Stimulated activated CD4-positive, alpha-beta T cell treated with anti-CD3 and anti-CD28 coated beads, Interleukin-1b, Interleukin-23, amount 100 ng/mL, for 4 hours (primary cell): ENCODE measurements around the gene BTBD6.

Experiments used
- DNase-seq, 2 donors: peaks; one replicate each; pipeline ENCODE4 v3.0.0-alpha.2; 2020; ENCODE audit warnings: low read depth in 2 of 2

The BTBD6 gene

DNA sequence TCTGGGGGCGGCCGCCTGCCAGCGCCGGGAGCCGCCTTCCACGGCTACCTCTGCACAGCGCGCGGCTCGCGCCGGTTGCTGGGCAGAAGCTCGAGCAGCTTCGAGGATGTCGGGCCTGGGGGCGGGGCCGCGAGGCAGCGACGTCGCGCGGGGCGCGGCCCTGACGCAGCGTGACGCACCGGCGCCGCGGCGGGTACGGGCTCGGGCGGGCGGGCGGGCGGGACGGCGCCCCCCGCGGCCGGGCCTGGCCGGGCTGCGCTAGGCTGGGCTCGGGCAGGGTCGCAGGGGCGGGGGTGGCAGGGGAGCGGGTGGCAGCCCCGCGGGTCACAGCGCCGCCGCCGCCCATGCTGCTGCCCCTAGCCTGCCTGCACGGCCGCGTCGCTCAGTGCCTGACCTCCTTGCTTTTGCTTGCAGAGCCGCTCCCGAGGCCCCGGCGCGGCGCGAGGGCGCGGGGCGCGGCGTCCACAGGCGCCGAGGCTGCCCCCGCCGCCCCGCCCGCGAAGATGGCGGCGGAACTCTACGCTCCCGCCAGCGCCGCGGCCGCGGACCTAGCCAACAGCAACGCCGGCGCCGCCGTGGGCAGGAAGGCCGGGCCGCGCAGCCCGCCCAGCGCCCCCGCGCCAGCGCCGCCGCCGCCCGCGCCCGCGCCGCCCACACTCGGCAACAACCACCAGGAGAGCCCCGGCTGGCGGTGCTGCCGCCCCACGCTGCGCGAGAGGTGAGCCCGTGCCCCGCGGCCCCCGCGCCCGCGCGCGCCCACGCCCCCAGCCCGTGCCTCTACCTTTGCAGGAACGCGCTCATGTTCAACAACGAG, at the start of gene BTBD6:
Gene BTBD6, plus strand, starts transcription at position 166 of the 814 bp plus-strand sequence. Its CDS starts 179 bp downstream, at position 345.
- DNase-seq: peak; percentile 76 to 89

DNA sequence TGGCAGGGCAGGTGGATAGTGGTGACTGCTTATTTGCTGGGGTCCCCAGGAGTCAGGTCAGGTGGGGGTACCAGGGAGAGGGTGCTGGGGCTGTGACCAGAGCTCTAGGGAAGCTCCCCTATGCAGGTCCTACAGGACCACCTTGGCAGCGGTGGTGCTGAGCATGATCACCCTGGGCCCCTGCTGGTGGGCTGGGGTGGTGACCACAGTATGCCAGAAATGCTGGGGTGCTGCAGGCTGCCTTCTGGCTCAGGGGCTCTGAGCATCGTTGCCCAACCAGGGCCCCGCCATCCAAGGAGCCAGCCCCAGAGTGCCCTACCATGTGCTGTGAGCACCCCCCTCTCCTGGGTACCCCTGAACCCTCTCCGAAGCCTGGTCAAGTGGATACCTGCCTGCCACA, 49.7 kb upstream of the BTBD6 start:
- DNase-seq: no peak

DNA sequence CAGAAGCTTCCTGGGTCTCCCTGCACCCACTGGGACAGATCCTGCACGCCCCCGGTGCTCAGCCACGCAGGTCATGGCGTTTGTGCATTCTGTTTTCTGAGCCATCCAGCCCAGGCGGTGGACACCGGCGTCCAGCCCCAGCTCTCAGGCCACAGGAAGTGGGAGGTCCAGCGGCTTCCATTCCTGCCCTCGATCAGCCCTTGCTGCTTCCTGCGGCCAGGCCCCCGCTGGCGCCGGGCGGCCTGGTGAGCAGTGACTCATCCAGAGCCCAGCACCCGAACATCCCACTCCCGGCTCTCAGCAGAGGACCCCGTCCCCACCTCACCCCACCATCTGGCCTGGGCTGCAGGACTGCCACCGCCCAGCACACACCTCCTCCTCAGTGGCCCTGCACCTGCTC, 49.2 kb upstream of the BTBD6 start:
- DNase-seq: no peak

DNA sequence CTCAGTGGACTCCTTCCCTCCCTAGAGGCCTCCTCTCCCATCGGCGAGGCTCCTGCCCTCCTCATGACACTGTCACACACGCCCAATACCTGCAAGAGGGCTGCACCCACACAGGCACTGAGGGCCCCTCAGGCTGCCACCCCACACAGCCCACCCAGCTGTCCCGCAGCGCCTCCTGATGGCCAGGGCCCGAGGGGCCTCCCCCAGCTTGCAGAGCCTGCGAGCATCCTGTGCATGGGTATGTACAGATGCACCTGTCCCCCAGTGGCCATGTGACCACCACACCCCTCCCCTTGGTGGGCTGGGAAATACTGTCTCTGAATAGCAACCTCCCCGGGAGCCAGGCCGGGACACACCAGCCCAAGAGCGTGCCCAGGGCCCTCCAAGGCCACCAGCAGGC, 48.3 kb upstream of the BTBD6 start:
- no peak for DNase-seq

DNA sequence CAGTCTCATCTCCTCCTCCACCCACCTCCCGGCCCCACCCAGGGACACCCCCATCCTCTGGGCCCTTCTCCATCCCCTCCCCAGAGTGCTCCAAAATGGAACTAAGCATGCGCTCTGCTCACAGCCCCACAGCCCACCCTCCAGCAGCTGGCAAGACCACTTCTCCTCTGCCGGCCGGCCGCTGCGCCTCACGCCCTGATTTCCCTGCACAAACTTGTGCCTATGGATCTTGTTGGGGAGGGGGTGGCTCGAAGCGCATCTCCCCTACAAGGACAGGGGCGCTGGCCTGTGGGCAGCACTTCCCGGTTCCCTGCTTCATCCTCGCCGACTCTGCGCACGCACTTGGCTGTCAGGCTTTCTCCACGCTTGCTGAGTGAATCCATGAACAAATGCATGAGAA, 47.7 kb upstream of the BTBD6 start:
- DNase-seq: no peak

DNA sequence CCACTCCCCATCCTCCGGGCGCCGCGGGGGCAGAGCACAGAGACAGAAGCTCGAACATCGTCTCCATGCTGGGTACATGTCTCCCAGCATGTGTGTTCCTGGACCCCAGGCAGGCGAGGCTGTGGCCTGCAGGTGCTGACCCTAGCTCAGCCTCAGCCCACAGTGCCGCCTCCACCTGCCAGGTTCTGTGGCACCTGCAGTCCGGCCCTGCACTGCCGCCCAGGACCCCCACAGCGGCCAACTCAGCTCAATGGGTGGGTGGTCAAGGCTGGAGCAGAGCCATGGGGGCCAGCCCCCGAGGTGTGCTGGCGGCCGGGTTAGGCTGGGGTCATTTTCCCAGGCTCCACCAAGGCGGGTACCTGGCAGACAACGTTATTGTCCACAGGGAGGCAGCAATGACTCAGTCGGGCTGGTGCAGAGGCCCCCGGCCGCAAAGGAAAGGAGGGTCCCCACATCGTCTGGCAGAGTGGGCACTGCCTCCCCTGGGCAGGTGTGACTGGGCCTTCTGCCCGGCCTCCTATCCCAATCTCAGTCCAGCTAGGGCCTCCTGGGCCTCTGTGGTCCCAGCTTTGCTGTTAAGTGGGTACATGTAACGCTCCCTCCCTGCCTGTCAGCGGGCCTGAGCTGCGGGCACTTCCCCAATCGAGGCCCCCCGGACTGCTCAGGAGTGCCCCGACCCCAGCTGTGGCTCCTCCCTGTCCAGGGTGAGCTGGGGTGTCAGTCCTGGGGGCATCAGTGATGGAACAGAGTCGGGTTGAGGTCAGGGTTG, 47.0 kb upstream of the BTBD6 start:
- DNase-seq: no peak

DNA sequence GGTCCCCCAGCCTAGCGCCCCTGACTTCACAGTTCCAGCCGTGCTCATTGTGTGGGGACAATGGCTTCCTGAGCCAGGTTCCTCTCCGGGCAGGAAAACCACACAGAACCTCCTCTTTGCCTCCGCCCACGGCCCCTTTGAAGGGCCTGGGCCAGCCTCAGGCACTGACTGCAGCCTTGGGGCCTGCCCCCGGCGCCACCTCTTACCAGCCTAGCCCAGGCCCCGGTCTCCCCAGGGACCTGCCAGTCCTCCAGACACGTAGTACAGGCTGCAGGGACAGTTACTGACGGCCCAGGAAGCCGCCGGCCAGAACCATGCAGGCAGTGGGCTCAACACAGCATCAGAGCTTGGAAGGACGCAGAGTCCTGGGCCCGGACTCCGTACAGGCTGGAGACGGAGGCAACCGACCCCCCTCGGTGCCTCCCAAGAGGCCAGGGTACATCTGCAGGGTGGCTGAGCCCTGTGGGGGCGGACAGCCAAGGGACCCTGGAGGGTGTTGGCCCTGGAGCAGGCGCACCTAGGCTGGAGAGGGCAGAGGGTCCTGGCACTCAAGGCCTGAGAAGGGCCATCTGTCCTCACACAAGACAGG, 46.3 kb upstream of the BTBD6 start:
- DNase-seq: no peak

DNA sequence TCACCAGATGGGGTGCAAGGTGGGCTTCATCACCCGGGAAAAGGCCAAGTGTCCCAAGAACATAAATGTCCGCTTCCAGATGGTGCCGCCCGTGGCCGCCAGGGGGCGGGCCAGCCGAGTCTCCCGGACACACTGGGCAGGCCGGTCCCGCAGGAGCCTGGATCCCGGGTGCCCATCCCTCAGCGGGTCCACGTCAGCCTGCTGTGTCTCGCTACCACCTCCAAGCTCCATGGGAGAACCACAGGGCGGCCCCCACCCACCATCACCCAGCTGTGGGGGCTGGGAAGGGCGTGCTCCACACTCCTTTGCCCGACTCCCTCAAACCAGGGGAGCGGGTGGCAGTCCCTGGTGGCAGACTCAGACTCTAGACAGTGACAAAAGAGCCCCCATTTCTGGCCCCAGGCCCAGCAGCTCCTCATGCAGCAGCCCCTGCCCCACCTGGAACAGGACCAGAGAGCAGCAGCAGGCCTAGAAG, 45.2 kb upstream of the BTBD6 start:
- peak; percentile 48 to 60 for DNase-seq

DNA sequence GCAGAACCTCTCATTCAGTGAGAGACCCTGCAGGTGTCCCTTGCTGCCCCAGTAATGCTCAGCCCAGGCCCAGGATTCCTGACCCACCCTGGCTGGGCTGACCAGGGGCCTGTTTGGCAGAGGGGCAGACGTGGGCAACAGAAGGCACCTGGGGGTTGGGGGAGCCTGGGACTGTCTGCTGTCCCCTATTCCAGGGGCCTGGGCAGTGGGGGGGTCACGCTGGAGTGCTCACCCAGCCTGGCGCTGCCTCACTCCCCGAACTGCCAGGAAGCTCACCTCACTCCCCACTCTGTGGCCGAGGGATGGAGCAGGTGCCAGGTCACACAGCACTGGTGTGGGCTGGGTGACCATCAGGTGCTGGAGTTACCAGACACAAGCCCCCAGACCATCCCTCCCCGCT, 44.6 kb upstream of the BTBD6 start:
- DNase-seq: no peak

DNA sequence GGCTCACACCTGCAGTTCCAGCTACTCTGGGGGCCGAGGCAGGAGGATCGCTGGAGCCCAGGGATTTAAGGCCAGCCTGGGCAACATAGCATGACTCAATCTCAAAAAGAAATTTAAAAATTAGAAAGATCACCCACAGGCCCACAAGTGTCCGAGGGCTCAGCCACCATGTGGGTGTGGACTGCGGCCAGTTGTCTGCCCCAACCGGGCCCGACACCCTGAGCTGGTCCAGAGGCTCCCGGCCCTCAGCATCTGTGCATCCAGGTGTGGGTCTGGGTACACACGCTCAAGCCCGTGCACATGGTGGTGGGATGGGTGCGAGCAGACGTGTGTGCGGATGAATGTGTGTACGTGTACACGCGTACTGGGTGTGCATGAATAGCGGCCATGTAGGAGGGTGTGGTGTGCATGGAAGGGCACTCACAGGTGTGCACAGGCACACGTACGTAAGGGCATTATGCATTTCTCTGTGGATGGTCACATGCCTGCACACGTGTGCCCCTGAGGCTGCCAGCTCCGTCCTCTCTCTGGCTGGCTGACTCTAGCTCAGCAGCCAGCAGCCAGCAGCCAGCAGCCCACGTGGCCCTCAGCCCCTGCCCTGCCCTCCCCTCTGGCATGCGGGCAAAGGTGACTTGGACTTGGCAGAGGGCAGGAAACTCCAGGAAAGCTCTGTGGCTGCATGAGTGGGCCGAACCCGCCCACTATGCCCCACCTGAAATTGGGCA, 44.0 kb upstream of the BTBD6 start:
- no peak for DNase-seq

DNA sequence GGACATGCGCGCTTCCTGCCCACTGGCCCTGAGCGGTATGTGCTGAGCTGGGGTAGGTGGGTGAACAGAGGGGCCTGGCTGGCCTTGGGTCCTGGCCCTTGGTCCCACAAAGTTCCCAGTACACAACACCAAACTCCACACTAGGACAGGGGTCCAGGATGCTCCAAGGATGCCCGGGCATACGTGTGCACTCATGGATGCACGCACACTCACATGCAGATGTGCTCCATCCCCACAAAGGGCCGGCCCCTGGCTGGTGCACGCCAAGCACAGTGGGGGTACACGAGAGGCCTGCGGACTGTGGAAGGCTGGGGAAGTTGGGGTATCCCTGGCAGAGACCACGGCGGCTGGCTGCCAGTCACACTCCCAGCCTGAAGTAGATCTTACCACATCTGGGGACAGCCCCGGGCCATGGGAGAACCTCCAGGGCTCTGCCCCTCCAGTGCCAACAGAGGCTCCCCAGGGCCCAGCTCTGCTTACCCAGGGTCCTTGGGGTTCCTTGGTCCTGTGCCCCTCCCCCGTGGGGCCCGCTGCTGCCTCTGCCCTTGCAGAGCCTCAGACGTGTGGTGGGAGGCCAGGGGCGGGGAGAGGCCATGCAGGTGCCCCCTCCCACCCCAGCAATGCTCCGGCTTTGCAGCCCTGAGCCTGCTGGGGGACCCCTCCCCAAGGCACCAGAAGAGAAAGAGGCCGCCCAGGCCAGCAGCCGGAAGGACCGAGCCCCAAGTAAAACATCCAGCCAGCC, 43.2 kb upstream of the BTBD6 start:
- no peak for DNase-seq

DNA sequence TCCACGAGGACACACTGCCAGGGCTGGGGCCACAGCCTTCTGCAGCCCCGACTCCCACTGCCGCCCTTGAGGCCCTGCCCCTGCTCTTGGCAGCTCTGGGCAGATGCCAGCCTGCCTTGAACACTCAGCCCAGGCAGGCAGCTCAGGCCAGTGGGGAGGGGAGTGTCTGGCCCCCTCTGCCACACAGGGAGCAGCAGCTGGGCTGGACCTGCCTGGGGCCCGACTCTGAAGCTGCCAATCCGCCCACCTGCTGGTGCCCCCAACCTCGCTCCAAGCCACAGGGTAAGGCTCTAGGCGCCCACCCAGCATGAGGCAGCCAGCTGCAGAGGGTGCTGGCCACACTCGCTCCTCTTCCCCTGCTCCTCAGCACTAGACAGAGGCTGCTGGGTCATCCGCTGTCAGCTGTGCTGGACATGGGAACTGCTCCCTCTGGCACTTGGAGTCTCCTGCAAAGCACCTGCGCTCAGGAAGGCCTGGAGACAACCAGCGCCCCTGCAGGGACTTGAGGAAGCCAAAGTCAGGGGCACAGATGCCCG, 42.6 kb upstream of the BTBD6 start:
- DNase-seq: no peak

DNA sequence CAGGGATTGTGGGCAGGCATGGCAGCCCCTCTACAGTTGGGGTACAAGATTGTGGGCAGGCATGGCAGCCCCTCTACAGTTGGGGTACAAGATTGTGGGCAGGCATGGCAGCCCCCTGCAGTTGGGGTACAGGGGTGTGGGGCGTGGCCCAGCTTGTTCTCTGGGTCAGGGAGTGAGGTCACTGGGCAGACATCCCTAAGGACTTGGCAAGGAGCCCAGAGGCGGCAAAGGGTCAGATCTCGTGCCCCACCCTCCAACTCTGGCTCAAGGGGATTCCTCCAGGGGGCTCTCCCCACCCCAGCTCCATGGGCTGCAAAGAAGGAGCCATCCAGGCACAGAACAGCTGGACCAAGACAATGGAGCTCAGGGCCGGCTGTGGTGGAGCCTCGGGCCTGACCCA, 41.5 kb upstream of the BTBD6 start:
- DNase-seq: no peak

DNA sequence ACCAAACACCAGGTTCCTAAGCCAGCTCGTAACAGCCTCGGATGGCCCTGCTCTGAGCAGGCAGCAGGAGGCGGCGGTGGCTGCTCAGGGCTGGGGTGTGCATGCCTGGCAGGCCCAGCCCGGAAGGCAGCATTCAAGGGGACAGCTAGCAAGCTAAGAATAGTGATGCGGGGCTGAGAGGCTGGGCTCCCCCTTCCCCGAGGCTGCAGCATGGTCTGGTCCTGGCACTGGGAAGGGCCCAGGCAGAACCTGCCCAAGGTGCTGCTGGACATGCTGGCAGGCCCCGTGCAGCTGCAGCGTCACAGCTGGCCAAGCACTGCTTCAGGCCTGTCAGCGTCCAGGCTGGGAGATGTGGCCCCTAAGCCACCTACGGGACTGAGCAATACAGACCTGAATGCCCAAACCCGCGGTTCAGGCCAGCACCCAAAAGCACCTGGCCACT, 40.9 kb upstream of the BTBD6 start:
- DNase-seq: no peak

DNA sequence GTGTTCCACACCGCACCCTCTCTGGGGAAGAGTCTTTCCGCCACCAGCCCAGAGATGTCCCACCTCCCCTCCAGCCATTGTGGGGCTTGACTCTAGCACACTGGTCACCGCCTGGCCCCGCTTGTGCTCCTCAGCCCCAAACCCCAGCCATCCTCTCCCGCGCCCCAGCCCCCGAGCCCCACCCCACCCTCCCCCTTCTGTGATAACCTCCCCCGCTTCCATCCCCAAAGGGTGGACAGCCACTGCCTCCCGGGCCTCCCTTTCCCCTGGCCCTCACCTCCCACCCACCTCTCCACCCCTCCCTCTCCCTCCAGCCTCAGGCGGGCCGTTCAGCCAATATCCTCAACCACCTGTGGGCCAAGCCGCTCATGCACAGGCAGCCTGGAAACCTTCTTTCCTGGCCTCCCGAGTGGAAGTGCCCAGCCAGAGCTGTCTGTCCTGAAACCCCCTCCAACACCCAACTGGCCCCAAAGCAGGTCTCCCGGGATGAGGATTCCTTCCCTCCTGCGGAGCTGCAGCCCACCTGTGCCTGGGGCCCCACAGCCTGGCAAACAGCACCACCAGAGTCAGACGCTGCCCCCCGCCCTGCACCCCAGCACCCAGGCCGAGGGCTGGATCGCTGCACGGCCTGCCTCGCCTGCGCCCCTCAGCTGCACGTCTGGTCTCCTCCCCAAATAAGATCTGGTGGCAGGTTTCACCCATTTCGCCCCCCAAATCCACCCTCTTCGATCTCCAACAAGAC, 40.2 kb upstream of the BTBD6 start:
- DNase-seq: no peak

DNA sequence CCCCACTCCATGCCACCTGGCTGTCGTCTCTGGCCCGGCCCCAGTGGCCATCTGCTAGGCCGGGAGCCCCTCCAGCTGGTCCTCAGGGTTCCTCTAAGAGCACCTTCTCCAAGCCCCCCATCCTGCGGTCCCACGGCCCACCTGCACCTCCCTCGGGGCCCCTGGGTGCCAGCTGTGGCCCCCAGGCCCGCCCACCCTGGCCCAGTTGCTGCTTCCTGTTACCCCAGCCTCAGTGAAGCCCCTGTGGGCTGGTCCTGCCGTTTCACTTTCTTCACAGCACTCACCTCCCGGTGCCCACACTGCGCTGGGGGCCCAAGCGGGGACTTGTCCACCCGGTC, 39.6 kb upstream of the BTBD6 start:
- no peak for DNase-seq

DNA sequence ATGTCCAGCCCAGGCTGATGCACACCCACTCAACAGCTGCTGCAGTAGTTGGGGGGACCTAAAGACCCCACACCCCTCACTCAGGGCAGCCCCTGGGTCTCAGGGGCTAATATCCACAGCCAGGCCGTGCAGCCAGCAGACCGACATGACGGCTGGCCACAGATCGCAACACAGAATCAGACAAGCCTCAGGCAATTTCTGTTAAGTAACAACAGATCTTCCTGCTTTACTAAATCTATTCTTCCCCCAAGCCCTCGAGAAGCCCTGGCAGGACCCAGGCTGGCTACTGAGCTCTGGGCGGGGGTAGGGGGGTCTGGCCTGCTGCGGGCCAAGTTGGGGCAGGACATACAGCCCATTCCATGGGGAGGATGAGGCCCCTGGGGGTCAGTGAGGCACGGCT, 39.2 kb upstream of the BTBD6 start:
- DNase-seq: no peak

DNA sequence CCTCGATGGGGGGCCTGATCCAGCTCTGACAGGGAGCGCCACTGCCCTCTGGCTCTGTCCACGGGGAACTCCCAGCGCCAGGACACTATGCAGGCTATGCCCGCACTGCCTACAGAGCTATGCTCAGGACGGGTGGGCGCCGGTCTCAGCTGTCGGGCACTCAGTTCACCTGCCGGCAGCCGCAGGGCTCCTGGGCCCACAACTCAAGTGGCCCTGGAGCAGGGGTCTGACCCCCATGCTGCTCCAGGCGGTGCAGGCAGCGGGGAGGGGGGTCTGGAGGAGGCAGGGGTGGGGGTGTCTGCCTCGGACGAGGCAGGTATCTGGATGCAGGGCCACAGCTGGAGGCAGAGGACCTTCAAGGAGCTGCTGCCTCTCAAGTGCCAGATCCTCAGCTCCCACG, 38.7 kb upstream of the BTBD6 start:
- no peak for DNase-seq

DNA sequence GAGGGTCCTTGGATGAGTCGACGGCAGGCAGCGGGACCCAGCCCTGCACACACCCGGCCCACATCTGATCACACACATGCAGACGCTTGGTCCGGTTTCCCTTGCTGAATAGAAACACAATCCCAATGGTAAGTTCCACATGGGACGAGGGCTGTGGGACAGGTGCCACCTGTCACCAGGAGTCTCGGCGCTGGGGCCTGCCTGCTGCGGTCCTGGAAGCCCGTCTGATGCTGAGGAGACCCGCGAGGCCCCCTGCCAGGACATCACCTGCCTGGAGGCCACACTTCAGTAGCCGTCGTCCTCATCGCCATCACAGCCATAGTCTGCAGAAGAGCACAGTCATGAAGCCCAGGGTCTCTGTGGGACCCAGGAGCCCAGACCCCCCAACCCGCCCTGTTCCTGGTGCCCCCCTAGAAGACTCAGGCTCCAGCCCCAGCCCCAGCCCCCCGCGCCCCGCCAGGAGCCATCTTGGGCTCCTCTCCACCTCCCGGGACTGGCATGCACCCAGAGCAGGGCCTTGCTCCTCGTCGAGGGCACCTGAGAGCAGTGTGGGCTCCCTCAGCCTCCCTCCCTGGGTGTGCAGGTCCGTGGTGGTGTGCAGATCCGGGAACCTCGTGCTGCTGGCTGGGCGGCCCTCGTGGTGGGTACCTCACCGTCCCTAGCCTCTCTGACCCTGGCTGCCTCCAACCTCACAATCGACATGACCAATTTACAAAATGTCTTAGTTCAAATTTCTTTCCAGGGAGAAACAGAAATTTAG, 37.9 kb upstream of the BTBD6 start:
- DNase-seq: no peak
